IgD-negative memory B cell (primary cell): Measurements from ENCODE around the gene ESPN. TPM values are rescaled to one million over a fixed set of nuclear protein-coding genes. Genes with fewer than 3 reads are reported as not detected.

Source experiments
- H3K27ac Mint-ChIP-seq, 3 donors: one replicate each; pipeline ENCODE4 v1.8.0; 2020 to 2022; ENCODE audit warnings: mild to moderate bottlenecking in 3 of 3, mixed read lengths in 3 of 3, moderate library complexity in 1 of 3
- H3K27me3 Mint-ChIP-seq: one replicate; pipeline ENCODE4 v1.8.0; 2021; ENCODE audit warnings: mixed read lengths
- H3K36me3 Mint-ChIP-seq: one replicate; pipeline ENCODE4 v1.8.0; 2020; ENCODE audit warnings: mild to moderate bottlenecking, mixed read lengths
- H3K4me1 Mint-ChIP-seq, 3 donors: one replicate each; pipeline ENCODE4 v1.8.0; 2020 to 2022; ENCODE audit warnings: mixed read lengths in 3 of 3, mild to moderate bottlenecking in 1 of 3
- H3K4me3 Mint-ChIP-seq, 4 donors: one replicate each; pipeline ENCODE4 v1.8.0; 2020 to 2022; ENCODE audit warnings: mild to moderate bottlenecking in 4 of 4, mixed read lengths in 4 of 4, moderate library complexity in 3 of 4
- H3K9me3 Mint-ChIP-seq, 3 donors: one replicate each; pipeline ENCODE4 v1.8.0; 2020 to 2021; ENCODE audit warnings: mixed read lengths in 3 of 3, mild to moderate bottlenecking in 1 of 3
- polyA plus RNA-seq: library from polyadenylated mRNA; unstranded; fragments of 300-500 nt; fragmentation: Illumina TruSeq; gene quantifications from one replicate; pipeline ENCODE4 v1.2.3, GENCODE V29; 2021

The ESPN gene
- polyA plus RNA-seq, 1 donor from 2014 or later, result not detected

GRCh38 chr1:6467744-6468688, 43.4 kb downstream of the ESPN start:
- H3K4me3 Mint-ChIP-seq, result peak overlapping the region in 1 of 4 donors; percentile 75
- H3K27ac Mint-ChIP-seq, result no peak overlapping the region
- peaks cover 7% of the 10 kb centered on the region for H3K27me3 Mint-ChIP-seq
- no peaks in the 10 kb centered on the region for H3K36me3 Mint-ChIP-seq
- no peaks in the 10 kb centered on the region for H3K9me3 Mint-ChIP-seq
- peaks cover 0 to 1% (median 0%) of the 10 kb centered on the region in 3 donors for H3K4me1 Mint-ChIP-seq

DNA sequence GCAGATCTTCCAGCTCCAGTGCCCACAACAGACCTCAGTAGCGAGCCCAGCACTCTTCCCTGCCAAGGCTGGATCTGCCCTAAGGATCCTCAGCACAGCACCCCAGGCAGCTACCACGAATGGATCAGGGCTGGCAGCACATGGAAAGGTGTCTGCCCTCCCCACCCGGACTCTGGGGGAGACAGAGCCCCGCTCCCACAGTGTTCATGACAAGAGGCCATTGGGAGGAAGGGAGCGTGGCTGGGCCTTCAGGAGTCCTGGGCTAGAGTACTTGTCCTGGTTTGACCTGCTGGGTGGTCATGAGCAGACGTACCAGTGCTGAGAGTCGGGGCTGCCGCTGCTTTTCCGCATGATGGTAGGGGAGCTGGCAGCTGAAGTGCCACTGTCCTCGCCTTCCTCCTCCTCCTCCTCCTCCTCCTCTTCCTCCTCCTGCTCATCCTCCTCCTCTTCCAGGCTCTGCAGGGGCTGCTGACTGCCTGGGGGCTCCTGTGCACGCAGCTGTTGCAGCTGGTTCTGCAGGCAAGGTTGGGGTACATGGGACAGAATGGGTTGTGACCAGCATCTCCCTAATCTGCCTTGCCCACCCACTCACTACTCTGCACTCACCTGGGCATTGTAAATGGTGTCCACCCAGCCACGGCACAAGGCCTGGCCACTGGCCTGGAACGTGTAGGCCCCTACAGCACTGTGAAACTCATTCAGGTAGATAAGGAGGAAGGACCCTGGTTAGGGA, 44.3 kb downstream of the ESPN start:
- no peaks in the 10 kb centered on the region for H3K4me1 Mint-ChIP-seq
- H3K9me3 Mint-ChIP-seq, result no peaks in the 10 kb centered on the region
- no peak overlapping the region for H3K27ac Mint-ChIP-seq
- peaks cover 6% of the 10 kb centered on the region for H3K27me3 Mint-ChIP-seq
- H3K36me3 Mint-ChIP-seq, result no peaks in the 10 kb centered on the region
- H3K4me3 Mint-ChIP-seq, result no peak overlapping the region

GRCh38 chr1:6470132-6471085, 45.8 kb downstream of the ESPN start:
- Mint-ChIP-seq H3K27me3 (peaks cover 2% of the 10 kb centered on the region), H3K27ac (no peak overlapping the region), H3K36me3 (no peaks in the 10 kb centered on the region), H3K9me3 (no peaks in the 10 kb centered on the region), H3K4me3 (no peak overlapping the region), H3K4me1 (no peaks in the 10 kb centered on the region)

GRCh38 chr1:6471086-6471969, 46.8 kb downstream of the ESPN start:
- Mint-ChIP-seq H3K9me3 (no peaks in the 10 kb centered on the region), H3K27ac (no peak overlapping the region), H3K27me3 (peaks cover 2% of the 10 kb centered on the region), H3K36me3 (no peaks in the 10 kb centered on the region), H3K4me3 (no peak overlapping the region), H3K4me1 (no peaks in the 10 kb centered on the region)

DNA sequence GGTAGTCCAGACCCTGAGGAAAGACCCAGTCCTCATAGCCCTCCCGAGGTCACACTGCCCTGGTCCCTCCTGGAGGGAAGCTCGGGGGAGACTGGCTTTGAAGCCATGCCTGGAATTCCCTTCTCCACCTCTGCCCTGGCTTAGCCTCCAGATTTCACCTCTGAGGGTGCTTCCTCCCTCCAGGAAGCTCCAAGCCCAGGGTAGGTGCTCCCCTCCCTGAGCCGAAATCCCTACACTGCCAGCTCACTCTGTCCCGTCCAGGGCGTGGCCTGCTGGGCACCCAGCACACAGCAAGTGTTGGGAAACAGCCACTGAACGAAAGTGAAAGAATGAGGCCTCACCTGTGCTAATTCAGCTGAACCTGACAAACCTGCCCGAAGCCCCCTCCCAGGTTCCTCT, 47.4 kb downstream of the ESPN start:
- Mint-ChIP-seq H3K4me1 (no peaks in the 10 kb centered on the region), H3K27me3 (peaks cover 2% of the 10 kb centered on the region), H3K4me3 (no peak overlapping the region), H3K27ac (no peak overlapping the region), H3K9me3 (no peaks in the 10 kb centered on the region), H3K36me3 (no peaks in the 10 kb centered on the region)

GRCh38 chr1:6472391-6472790, 47.8 kb downstream of the ESPN start:
- no peak overlapping the region for H3K27ac Mint-ChIP-seq
- H3K4me1 Mint-ChIP-seq, result no peaks in the 10 kb centered on the region
- H3K4me3 Mint-ChIP-seq, result no peak overlapping the region
- no peaks in the 10 kb centered on the region for H3K36me3 Mint-ChIP-seq
- no peaks in the 10 kb centered on the region for H3K9me3 Mint-ChIP-seq
- H3K27me3 Mint-ChIP-seq, result peaks cover 3% of the 10 kb centered on the region

DNA sequence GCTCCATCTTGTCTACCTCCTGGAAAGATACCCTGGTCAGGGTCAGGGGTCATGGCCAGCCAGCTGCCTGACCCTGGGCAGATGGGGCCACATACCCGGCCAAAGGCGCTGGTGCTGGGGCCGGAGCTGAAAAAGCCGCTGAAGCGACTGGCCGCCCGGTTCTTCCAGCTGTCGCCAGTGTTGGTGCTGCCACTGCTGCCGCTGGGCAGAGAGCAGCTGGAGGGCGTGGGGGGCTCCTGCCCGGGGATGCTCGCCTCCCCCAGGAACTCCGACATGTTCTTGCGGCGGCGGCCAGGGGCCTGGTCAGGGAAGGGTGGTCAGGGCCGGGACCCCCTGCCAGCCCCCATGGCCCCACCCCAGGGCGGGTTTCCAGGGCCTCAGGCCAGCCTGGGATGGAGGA, 48.6 kb downstream of the ESPN start:
- H3K27me3 Mint-ChIP-seq, result peaks cover 3% of the 10 kb centered on the region
- no peaks in the 10 kb centered on the region for H3K36me3 Mint-ChIP-seq
- no peak overlapping the region for H3K4me3 Mint-ChIP-seq
- H3K9me3 Mint-ChIP-seq, result no peaks in the 10 kb centered on the region
- no peaks in the 10 kb centered on the region for H3K4me1 Mint-ChIP-seq
- H3K27ac Mint-ChIP-seq, result no peak overlapping the region

DNA sequence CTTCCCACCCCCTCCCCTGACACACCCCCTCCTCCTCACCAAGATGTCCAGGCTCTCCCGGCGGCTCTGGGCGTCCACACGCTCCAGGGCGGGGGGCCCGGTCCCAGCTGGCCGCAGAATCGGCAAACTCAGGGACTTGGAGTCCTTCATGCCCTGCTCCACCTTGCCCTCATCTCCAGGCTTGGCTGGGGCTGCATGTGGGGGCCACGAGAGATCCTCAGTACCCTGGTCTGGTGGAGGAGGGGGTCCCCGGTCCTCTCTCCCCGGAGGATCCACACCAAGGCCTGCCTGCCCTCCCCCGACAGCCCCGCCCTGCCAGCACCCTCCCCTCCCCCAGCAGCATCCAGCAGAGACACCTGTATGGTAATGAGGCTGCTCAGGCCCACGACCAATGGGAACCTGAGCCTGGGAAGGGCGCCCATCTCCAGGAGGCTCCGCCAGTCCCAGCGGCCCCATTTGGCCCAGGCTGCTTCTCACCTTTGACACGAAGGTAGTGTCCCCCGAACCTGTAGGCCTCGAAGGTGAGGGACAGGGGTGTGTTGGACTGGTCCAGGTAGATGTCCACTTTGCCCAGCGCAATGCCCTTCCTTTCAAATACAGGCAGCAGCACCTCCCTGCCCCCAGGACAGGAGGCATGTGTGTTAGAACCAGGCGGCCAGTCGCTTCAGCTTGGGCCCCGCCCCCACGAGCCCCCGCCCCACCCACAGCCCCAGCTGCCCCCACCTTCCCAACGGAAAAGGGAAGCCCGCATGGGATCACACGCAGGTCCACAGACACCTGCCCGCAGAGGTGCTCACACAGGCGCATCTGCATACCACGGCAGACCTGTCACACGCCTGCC, 49.6 kb downstream of the ESPN start:
- no peaks in the 10 kb centered on the region for H3K9me3 Mint-ChIP-seq

GRCh38 chr1:6474815-6475282, 50.3 kb downstream of the ESPN start:
- no peaks in the 10 kb centered on the region for H3K4me1 Mint-ChIP-seq
- no peaks in the 10 kb centered on the region for H3K9me3 Mint-ChIP-seq
- no peaks in the 10 kb centered on the region for H3K36me3 Mint-ChIP-seq
- H3K27me3 Mint-ChIP-seq, result peaks cover 3% of the 10 kb centered on the region
- H3K27ac Mint-ChIP-seq, result no peak overlapping the region
- H3K4me3 Mint-ChIP-seq, result no peak overlapping the region

More for the DNA sequence above, 49.6 kb downstream of the ESPN start:
- Mint-ChIP-seq H3K27me3 (peaks cover 3% of the 10 kb centered on the region), H3K4me1 (no peaks in the 10 kb centered on the region), H3K36me3 (no peaks in the 10 kb centered on the region), H3K4me3 (no peak overlapping the region), H3K27ac (no peak overlapping the region)

DNA sequence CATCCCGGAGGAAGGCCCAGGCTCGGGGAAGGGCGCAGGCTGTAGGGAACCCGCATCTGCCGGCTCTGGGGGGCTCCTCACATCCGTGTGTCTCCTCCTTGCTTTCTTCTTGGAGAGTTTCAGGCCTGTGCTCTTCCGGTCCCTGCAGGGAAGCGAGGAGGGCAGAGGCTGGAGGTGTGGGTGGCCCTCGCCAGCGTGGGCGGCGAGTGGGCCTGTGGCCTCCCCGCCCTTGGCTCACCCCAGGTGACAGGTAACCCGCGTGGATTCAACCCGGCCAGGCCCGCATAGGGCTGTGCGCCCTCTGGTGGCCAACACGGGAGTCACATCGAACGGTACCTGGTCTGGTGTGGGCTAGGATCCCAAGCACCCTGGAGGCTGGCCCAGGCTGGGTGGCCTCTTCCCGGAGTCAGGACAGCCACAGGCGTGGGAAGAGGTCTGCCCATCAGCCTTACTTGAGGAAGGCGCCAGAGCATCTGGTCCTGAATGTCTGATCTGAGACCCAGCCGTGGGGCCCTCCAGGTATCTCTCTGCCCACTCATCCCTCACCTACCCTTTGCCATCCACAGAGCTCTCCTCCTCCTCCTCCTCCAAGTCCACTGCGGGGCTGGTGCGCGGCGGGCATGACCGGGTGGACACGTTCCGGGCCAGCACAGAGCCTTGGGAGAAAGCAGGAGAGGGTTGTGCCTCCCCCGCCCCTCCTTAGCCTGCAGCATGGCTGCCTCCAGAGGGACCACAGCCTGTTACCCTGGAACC, 51.0 kb downstream of the ESPN start:
- no peaks in the 10 kb centered on the region for H3K4me1 Mint-ChIP-seq
- H3K27ac Mint-ChIP-seq, result no peak overlapping the region
- peaks cover 3% of the 10 kb centered on the region for H3K27me3 Mint-ChIP-seq
- H3K9me3 Mint-ChIP-seq, result no peaks in the 10 kb centered on the region
- H3K4me3 Mint-ChIP-seq, result peak overlapping the region in 1 of 4 donors; percentile 68
- H3K36me3 Mint-ChIP-seq, result no peaks in the 10 kb centered on the region

DNA sequence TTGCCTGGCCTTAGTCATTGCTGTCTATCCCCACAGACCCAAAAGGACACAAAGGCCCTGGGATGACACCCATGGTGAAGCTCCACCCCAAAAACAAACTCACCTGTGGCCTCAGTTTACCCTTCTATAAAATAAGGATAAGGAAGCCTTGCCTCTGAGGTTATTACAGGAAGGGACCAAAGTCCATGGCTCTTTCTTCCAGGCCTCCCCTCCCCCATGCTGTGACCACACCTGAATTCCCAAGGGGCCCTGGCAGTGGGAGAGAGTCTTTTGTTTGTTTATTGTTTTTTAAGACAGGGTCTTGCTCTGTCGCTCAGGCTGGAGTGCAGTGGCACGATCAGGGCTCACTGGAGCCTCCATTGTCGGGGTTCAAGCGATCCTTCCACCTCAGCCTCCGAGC, 51.9 kb downstream of the ESPN start:
- H3K4me1 Mint-ChIP-seq, result no peaks in the 10 kb centered on the region

DNA sequence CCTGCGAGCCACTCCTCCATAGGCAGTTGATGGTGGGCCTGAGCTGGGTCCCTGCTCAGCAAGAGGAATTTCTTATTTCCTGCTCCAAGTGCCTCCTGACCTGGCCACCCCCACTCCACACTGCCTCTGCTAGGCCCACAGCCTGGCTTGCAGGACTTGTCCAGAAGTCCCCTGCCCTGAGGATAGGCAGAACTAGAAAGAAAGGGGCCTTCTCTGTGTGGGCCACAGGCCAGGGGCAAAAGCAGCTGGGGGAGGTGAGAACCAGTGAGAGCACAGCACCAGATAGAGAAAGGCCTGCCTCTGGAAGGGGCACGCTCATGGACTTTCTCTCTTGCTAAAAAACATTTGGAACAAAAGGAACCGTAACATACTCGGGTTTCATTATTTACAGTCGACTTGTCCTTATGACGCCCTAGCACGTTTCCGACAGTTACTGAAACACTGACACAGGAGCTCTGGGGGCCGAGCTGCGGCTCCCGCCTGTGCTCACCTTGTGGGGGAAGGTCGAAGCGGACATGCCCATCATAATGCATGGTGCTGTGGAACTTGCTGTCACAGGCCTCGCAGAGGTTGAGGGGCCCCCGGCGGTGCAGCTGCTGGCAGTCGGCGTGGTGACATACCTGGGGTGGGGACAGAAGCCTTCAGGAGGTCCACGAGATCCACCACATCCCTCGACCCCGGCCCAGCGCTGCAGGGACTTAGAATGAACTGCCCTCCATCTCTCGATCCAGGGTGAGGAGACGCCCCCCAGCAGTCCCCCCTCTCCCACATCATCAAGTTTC, 52.7 kb downstream of the ESPN start:
- Mint-ChIP-seq H3K4me1 (no peaks in the 10 kb centered on the region), H3K27ac (no peak overlapping the region), H3K9me3 (peaks cover 0 to 2% (median 0%) of the 10 kb centered on the region in 3 donors), H3K4me3 (no peak overlapping the region), H3K36me3 (no peaks in the 10 kb centered on the region), H3K27me3 (peaks cover 11% of the 10 kb centered on the region)

More for the DNA sequence above, 51.9 kb downstream of the ESPN start:
- Mint-ChIP-seq H3K27me3 (peaks cover 6% of the 10 kb centered on the region), H3K36me3 (no peaks in the 10 kb centered on the region), H3K9me3 (no peaks in the 10 kb centered on the region), H3K4me3 (no peak overlapping the region), H3K27ac (no peak overlapping the region)
